ENCODE measurements around the gene PCDHA1.
"Not testable (repeated sequence)": the region's sequence is repeated elsewhere in the genome, so short reads cannot be mapped to it uniquely, and the experiment has no call there.

Gene PCDHA1

GRCh38 chr5:140785905-140786686 lies at the start of gene PCDHA1:
Gene PCDHA1 (plus strand): TSS chr5:140786140.
- DNase-seq (ENCODE audit: low read depth in 2 of 2) = no peak

GRCh38 chr5:140737486-140737885 lies 48.5 kb upstream of the PCDHA1 start:
- DNase-seq (ENCODE audit: low read depth in 2 of 2) = no peak

GRCh38 chr5:140741967-140742366 lies 44.0 kb upstream of the PCDHA1 start:
- no peak for DNase-seq (ENCODE audit: low read depth in 2 of 2)

GRCh38 chr5:140753561-140753960 lies 32.4 kb upstream of the PCDHA1 start:
- no peak for DNase-seq (ENCODE audit: low read depth in 2 of 2)

- DNase-seq (ENCODE audit: low read depth in 2 of 2) = no peak
Observed at GRCh38 chr5:140764177-140764973, 21.6 kb upstream of the PCDHA1 start.

GRCh38 chr5:140767444-140767843 lies 18.5 kb upstream of the PCDHA1 start:
- DNase-seq (ENCODE audit: low read depth in 2 of 2) = no peak

GRCh38 chr5:140780512-140780911 lies 5.4 kb upstream of the PCDHA1 start:
- DNase-seq (ENCODE audit: low read depth in 2 of 2) = no peak

GRCh38 chr5:140787422-140787821 lies 1.5 kb downstream of the PCDHA1 start:
- not testable (repeated sequence) for DNase-seq (ENCODE audit: low read depth in 2 of 2)

- DNase-seq (ENCODE audit: low read depth in 2 of 2) = not testable (repeated sequence)
Observed at GRCh38 chr5:140787849-140788504, 2.0 kb downstream of the PCDHA1 start.

- no peak for DNase-seq (ENCODE audit: low read depth in 2 of 2)
Observed at GRCh38 chr5:140791089-140791488, 5.1 kb downstream of the PCDHA1 start.

GRCh38 chr5:140794595-140795258 lies 8.8 kb downstream of the PCDHA1 start, which contains the start of gene PCDHA2:
Gene PCDHA2 (plus strand): TSS chr5:140794852.
- no peak for DNase-seq (ENCODE audit: low read depth in 2 of 2)

GRCh38 chr5:140795259-140795641 lies 9.3 kb downstream of the PCDHA1 start:
- DNase-seq (ENCODE audit: low read depth in 2 of 2) = no peak

GRCh38 chr5:140796072-140796717 lies 10.3 kb downstream of the PCDHA1 start:
- DNase-seq (ENCODE audit: low read depth in 2 of 2) = not testable (repeated sequence)

GRCh38 chr5:140796718-140797095 lies 10.8 kb downstream of the PCDHA1 start:
- no peak for DNase-seq (ENCODE audit: low read depth in 2 of 2)

GRCh38 chr5:140800816-140801493 lies 15.0 kb downstream of the PCDHA1 start, which contains the start of gene PCDHA3:
Gene PCDHA3 (plus strand): TSS chr5:140801057.
- no peak for DNase-seq (ENCODE audit: low read depth in 2 of 2)

GRCh38 chr5:140801494-140801841 lies 15.5 kb downstream of the PCDHA1 start:
- no peak for DNase-seq (ENCODE audit: low read depth in 2 of 2)

GRCh38 chr5:140802381-140802780 lies 16.4 kb downstream of the PCDHA1 start:
- not testable (repeated sequence) for DNase-seq (ENCODE audit: low read depth in 2 of 2)

- DNase-seq (ENCODE audit: low read depth in 2 of 2) = no peak
Observed at GRCh38 chr5:140802781-140803271, 16.9 kb downstream of the PCDHA1 start.

GRCh38 chr5:140806834-140807775 lies 21.2 kb downstream of the PCDHA1 start, which contains the start of gene PCDHA4:
Gene PCDHA4 (plus strand): TSS chr5:140807068.
- no peak for DNase-seq (ENCODE audit: low read depth in 2 of 2)

Measured in stimulated activated CD8-positive, alpha-beta memory T cell treated with anti-CD3 and anti-CD28 coated beads, Interleukin-2, amount 100 ng/mL, for 1 hour (primary cell).